Ovary (tissue), 9 donors: ENCODE data around the gene DERA. TPM values are rescaled to one million over a fixed set of nuclear protein-coding genes. Genes with fewer than 3 reads are reported as not detected.
"Not testable (repeated sequence)": the region's sequence is repeated elsewhere in the genome, so short reads cannot be mapped to it uniquely, and the experiment has no call there.

Source experiments
- DNase-seq, 5 donors: peaks; one replicate each; pipeline ENCODE4 v3.0.0-alpha.2; 2019 to 2020
- H3K27ac ChIP-seq, 2 donors: fragments of 200-600 bp; one replicate each; pipeline versions ENCODE4 v1.5.1 to v1.8.0; 2019 to 2022
- H3K27me3 ChIP-seq: fragments of 200-600 bp; one replicate; pipeline ENCODE4 v1.8.0; 2022
- H3K36me3 ChIP-seq: fragments of 200-600 bp; sonication (generic); one replicate; pipeline ENCODE4 v1.5.1; 2019
- H3K4me1 ChIP-seq: one replicate; pipeline ENCODE4 v1.8.1; 2013; ENCODE audit warnings: mild to moderate bottlenecking, moderate library complexity; ENCODE audit not compliant: insufficient read depth
- H3K4me3 ChIP-seq: fragments of 200-600 bp; sonication (generic); one replicate; pipeline ENCODE4 v1.5.1; 2017
- H3K9me3 ChIP-seq, 2 donors: fragments of 200-600 bp in 1 of 2; sonication (generic) in 1 of 2; one replicate each; pipeline versions ENCODE4 v1.5.1 to v1.8.1; 2013 to 2019; ENCODE audit warnings: mild to moderate bottlenecking in 1 of 2, moderate library complexity in 1 of 2
- EP300 ChIP-seq: sonication (generic); formaldehyde crosslinking; IDR thresholded peaks from one replicate; pipeline ENCODE4 v1.6.1; 2017; ENCODE audit warnings: antibody characterized with exemption
- POLR2A ChIP-seq: fragments of 450-650 bp; IDR thresholded peaks from one replicate; pipeline ENCODE4 v1.6.1; 2017; ENCODE audit warnings: antibody characterized with exemption, mild to moderate bottlenecking, moderate library complexity
- WGBS, 3 donors: extraction: QIAGEN DNeasy Blood & Tissue Kit in 1 of 3; methylation state at CpG; one replicate each; pipeline versions ENCODE4 v1.1.5 to v1.1.7; 2013 to 2017; 5-methylcytosine and 5-hydroxymethylcytosine counted together
- intact Hi-C, 4 donors: fragments of 100-400 bp; cut with DNase I; formaldehyde crosslinking; loops; one replicate each; pipeline versions ENCODE4 v1.11.0 to v1.15.1; 2022 to 2023
- polyA plus RNA-seq, 2 donors: library from polyadenylated mRNA; stranded (reverse); fragments of 200-250 nt in 1 of 2; fragments of 350-450 nt in 1 of 2; fragmentation: Illumina TruSeq in 1 of 2; extraction: RNeasy Lipid Tissue Mini Kit (QIAGEN cat#74804) in 1 of 2; gene quantifications; one replicate each; pipeline ENCODE4 v1.2.3, GENCODE V29; 2013 to 2014
- total RNA-seq, 7 donors: library from RNA; depleted of rRNA in 2 of 7; stranded (reverse); fragments of >200 nt in 2 of 7; fragmentation: NEBNext Ultra II Directional in 3 of 7; extraction: Animal tissue kit (Norgen Biotek cat#: 25700) in 3 of 7; gene quantifications; one replicate each; pipeline versions ENCODE4 v1.1.0 to v1.2.4, GENCODE V29; 2016 to 2023
- TF ChIP-seq, protein P1 (sequence below), 3 donors: fragments of 450-650 bp in 2 of 3; fragments of 200-600 bp in 1 of 3; IDR thresholded peaks; one replicate each; pipeline versions ENCODE4 v1.5.1 to v1.8.0; 2016 to 2022; ENCODE audit warnings: antibody characterized with exemption in 3 of 3, mild to moderate bottlenecking in 1 of 3
- donor health status: DM: no; HTN: no; CAD: no; lungs with moderate emphysema.
- donor health status: DM: no; HTN: no; CAD: no.
- donor health status: Bipolar disorder and iron deficiency.
- donor health status: DM: yes; HTN: yes; CAD: no.
- donor health status: DM: no; HTN: no; CAD: no.
- donor health status: DM: yes; HTN: yes; CAD: no.

DERA gene
- total and polyA plus RNA-seq, 9 donors, result 8.1 to 27.7 (median 12.0) TPM

DNA sequence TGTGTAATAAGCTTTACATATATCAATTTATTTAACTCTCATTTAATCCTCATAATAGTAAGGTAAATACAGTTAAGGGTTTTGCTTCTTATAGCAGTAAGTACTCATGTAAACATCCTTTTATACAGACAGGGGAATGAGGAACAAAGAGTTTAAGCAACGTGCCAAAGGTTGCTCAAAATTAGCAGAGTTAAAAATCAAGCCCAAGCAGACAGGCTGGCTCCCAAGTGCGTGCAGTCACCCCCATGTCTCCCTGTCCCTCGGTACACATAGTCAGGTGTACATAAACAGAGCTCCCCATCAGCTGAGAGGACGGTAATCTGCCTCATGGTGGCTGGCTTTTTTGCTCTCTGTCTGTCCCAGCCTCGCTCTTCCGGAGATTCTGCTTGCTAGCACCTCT, 126.4 kb downstream of the DERA start:
- no peak for DNase-seq
- H3K27me3 ChIP-seq, result no peaks in the 10 kb centered on the region
- no peaks in the 10 kb centered on the region for H3K9me3 ChIP-seq
- no peak overlapping the region for H3K4me3 ChIP-seq
- 86 to 97% (median 96%) methylated on average over 6 of the region's 6 CpGs for WGBS, 3 donors
- H3K27ac ChIP-seq, result no peak overlapping the region
- no peak for TF ChIP-seq POLR2A
- TF ChIP-seq, protein P1, sequence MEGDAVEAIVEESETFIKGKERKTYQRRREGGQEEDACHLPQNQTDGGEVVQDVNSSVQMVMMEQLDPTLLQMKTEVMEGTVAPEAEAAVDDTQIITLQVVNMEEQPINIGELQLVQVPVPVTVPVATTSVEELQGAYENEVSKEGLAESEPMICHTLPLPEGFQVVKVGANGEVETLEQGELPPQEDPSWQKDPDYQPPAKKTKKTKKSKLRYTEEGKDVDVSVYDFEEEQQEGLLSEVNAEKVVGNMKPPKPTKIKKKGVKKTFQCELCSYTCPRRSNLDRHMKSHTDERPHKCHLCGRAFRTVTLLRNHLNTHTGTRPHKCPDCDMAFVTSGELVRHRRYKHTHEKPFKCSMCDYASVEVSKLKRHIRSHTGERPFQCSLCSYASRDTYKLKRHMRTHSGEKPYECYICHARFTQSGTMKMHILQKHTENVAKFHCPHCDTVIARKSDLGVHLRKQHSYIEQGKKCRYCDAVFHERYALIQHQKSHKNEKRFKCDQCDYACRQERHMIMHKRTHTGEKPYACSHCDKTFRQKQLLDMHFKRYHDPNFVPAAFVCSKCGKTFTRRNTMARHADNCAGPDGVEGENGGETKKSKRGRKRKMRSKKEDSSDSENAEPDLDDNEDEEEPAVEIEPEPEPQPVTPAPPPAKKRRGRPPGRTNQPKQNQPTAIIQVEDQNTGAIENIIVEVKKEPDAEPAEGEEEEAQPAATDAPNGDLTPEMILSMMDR (IDR thresholded peaks at IDR 0.05), result no peak
- TF ChIP-seq EP300, result no peak
- no peaks in the 10 kb centered on the region for H3K4me1 ChIP-seq
- no peaks in the 10 kb centered on the region for H3K36me3 ChIP-seq
- intact Hi-C loops, result no loop called here

DNA sequence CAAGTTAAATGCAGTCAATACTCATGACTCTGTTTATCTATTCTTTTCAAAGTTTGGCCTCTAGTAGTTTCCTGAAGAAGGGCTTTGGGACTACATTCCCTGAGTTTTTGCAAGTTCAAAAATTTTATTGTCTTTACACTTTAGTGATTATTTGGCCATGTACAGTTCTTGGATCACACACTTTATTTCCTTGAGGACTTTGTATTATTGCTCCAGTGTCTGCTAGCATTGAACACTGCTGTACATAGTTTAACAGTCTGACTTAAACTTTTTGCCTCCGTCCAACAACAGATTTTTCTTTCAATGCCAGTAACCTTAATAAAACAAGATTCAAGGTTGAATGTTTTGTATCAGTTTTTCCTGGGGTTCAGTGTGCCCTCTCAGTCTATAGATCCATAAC, 132.3 kb downstream of the DERA start:
- intact Hi-C loops, result no loop called here
- 91 to 100% (median 91%) methylated on average over 1 of the region's 1 CpG for WGBS, 3 donors
- H3K36me3 ChIP-seq, result no peaks in the 10 kb centered on the region
- H3K27ac ChIP-seq, result no peak overlapping the region
- DNase-seq, result no peak
- no peaks in the 10 kb centered on the region for H3K9me3 ChIP-seq
- TF ChIP-seq EP300 (no peak), POLR2A (no peak)
- TF ChIP-seq, protein P1 (IDR thresholded peaks at IDR 0.05), result no peak
- H3K27me3 ChIP-seq, result no peaks in the 10 kb centered on the region
- H3K4me1 ChIP-seq, result no peaks in the 10 kb centered on the region
- no peak overlapping the region for H3K4me3 ChIP-seq

DNA sequence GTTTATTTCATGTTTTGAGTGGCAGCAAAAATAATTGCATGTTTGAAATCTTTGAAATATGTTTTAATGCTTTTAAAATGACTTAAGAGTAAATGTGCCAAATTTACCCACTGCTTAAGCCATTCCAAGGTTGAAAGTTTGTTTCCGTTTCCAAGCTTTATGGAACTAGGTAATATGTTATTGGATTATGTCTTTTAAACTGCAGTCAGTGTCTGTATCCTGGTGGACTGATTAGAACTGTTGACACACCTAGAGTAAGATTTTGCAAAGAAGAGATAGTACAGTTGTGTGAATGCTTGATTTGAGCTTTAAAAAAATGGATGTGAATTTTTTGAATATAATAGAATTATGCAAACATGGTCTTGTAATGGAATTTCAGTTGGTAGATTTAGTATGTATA, 135.1 kb downstream of the DERA start:
- no peak for TF ChIP-seq POLR2A
- TF ChIP-seq, protein P1 (IDR thresholded peaks at IDR 0.05), result no peak
- no peak for TF ChIP-seq EP300
- intact Hi-C loops, result no loop called here
- Histone ChIP-seq H3K9me3 (no peaks in the 10 kb centered on the region), H3K36me3 (no peaks in the 10 kb centered on the region), H3K4me3 (no peak overlapping the region), H3K4me1 (no peaks in the 10 kb centered on the region), H3K27me3 (no peaks in the 10 kb centered on the region), H3K27ac (no peak overlapping the region)
- 73 to 77% (median 74%) methylated on average over 1 of the region's 1 CpG for WGBS, 3 donors
- no peak for DNase-seq

DNA sequence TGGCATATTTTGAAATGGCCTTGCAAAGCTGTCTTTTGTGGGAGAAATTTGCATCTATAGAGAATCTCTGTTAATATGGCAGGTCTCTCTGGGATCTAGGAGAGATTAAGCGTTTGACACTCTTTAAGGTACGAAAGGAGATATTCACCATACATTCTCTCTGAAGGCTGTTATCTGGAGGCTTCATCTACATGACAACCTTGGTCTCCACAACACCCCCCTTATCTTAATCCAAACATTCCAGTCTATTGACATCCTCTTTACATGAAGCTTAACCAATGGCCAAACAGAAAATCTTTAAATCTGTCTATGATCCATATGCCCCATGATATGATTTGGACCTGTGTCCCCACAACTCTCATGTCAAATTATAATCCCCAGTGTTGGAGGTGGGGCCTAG, 137.4 kb downstream of the DERA start:
- intact Hi-C loops, result no loop called here
- Histone ChIP-seq H3K4me3 (no peak overlapping the region), H3K27me3 (no peaks in the 10 kb centered on the region), H3K4me1 (no peaks in the 10 kb centered on the region), H3K27ac (no peak overlapping the region), H3K36me3 (no peaks in the 10 kb centered on the region), H3K9me3 (no peaks in the 10 kb centered on the region)
- DNase-seq, result no peak
- 82 to 99% (median 91%) methylated on average over 2 of the region's 2 CpGs for WGBS, 3 donors
- no peak for TF ChIP-seq POLR2A
- TF ChIP-seq, protein P1 (IDR thresholded peaks at IDR 0.05), result no peak
- no peak for TF ChIP-seq EP300

DNA sequence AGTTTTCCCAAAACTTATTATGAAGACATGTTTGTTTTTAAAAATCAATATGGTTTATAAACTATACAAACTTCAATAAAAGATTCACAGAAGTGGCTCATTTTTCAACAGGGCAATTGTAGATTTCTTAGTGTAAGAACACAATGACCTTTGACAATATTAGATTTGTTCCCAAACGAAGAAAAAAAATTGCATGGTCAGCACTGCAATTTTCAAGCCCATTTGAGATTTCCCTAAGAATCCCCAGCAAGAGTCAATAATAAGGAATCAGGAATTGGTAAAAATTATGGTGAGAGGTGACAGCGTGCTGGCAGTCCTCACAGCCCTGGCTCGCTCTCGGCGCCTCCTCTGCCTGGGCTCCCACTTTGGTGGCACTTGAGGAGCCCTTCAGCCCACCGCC, 145.8 kb downstream of the DERA start:
- 84 to 88% (median 87%) methylated on average over 6 of the region's 6 CpGs for WGBS, 3 donors
- H3K27me3 ChIP-seq, result no peaks in the 10 kb centered on the region
- H3K4me1 ChIP-seq, result no peaks in the 10 kb centered on the region
- H3K36me3 ChIP-seq, result no peaks in the 10 kb centered on the region
- no peak overlapping the region for H3K27ac ChIP-seq
- no peaks in the 10 kb centered on the region for H3K9me3 ChIP-seq
- DNase-seq, result no peak
- TF ChIP-seq EP300 (no peak), POLR2A (no peak)
- TF ChIP-seq, protein P1 (IDR thresholded peaks at IDR 0.05), result no peak
- intact Hi-C loops, result no loop called here
- H3K4me3 ChIP-seq, result no peak overlapping the region

DNA sequence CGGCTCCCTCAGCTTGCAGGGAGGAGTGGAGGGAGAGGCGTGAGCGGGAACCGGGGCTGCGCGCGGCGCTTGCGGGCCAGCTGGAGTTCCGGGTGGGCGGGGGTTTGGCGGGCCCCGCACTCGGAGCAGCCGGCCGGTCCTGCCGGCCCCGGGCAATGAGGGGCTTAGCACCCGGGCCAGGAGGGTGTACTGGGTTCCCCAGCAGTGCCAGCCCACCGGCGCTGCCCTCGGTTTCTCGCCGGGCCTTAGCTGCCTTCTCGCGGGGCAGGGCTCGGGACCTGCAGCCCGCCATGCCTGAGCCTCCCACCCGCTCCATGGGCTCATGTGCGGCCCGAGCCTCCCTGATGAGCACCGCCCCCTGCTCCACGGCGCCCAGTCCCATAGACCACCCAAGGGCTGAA, 146.2 kb downstream of the DERA start:
- DNase-seq, H3K9me3 ChIP-seq: not testable (repeated sequence)
- 88 to 96% (median 92%) methylated on average over 10 to 34 of the region's 34 CpGs for WGBS, 3 donors

More for the DNA sequence above, 146.2 kb downstream of the DERA start:
- intact Hi-C loops, H3K4me1 ChIP-seq, H3K27ac ChIP-seq, H3K27me3 ChIP-seq, H3K4me3 ChIP-seq, H3K36me3 ChIP-seq: not testable (repeated sequence)
